A549 (cell line): Measurements from ENCODE around the gene MMP3.

ENCODE experiments used
- CBX8 ChIP-seq: fragments of 200-600 bp; sonication (generic); IDR thresholded peaks from 2 replicates; pipeline ENCODE4 v1.6.1; 2016
- CEBPB ChIP-seq, 2 experiments: fragments of >200 bp in 1 of 2; sonication (Bioruptor Twin) in 1 of 2; formaldehyde crosslinking in 1 of 2; IDR thresholded peaks; 2 replicates each; pipeline ENCODE4 v1.6.1; 2012 to 2016
- EP300 ChIP-seq, 2 experiments: fragments of >200 bp; sonication (Bioruptor Twin); formaldehyde crosslinking; IDR thresholded peaks; 2 replicates in 1 of 2; 3 replicates in 1 of 2; pipeline ENCODE4 v1.6.1; 2016 to 2017
- FOSL2 ChIP-seq, 2 experiments: fragments of 450-650 bp in 1 of 2; fragments of >200 bp in 1 of 2; sonication (Bioruptor Twin) in 1 of 2; formaldehyde crosslinking; IDR thresholded peaks; 2 replicates each; pipeline versions ENCODE4 v1.5.0 to v1.6.1; 2016 to 2020; ENCODE audit warnings: mild to moderate bottlenecking in 1 of 2, moderate library complexity in 1 of 2
- ZC3H11A ChIP-seq: fragments of 450-650 bp; IDR thresholded peaks from 2 replicates; pipeline ENCODE4 v1.6.1; 2014; ENCODE audit warnings: antibody characterized with exemption, mild to moderate bottlenecking
- TF ChIP-seq, protein P1 (sequence below): fragments of >200 bp; sonication (Bioruptor Twin); formaldehyde crosslinking; IDR thresholded peaks from 3 replicates; pipeline ENCODE4 v1.5.1; 2016

DNA sequence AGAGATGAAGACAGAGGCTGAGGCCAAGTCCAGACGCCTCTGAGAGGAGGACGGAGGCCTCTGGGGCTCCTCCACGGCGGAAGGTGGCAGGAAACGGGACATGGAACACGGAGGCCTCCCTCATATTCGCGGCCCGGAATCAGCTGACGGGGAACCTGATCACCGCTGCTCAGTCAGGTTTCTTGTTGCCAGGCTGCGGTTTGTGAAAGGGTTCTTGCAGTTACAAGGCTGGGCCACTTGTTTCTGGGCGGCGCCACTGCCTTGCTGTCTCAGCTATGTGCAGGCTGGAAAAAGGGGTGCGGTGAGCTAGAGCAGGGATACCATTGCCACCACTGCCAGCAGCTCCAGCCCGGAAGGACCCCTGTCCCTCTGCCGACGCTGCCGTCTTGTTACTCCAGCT, 35.5 kb downstream of the MMP3 start:
- TF ChIP-seq, protein P1, sequence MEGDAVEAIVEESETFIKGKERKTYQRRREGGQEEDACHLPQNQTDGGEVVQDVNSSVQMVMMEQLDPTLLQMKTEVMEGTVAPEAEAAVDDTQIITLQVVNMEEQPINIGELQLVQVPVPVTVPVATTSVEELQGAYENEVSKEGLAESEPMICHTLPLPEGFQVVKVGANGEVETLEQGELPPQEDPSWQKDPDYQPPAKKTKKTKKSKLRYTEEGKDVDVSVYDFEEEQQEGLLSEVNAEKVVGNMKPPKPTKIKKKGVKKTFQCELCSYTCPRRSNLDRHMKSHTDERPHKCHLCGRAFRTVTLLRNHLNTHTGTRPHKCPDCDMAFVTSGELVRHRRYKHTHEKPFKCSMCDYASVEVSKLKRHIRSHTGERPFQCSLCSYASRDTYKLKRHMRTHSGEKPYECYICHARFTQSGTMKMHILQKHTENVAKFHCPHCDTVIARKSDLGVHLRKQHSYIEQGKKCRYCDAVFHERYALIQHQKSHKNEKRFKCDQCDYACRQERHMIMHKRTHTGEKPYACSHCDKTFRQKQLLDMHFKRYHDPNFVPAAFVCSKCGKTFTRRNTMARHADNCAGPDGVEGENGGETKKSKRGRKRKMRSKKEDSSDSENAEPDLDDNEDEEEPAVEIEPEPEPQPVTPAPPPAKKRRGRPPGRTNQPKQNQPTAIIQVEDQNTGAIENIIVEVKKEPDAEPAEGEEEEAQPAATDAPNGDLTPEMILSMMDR = peak; percentile 47
- TF ChIP-seq CBX8 (no peak), EP300 (IDR thresholded peaks at IDR 0.05) (no peak), FOSL2 (IDR thresholded peaks at IDR 0.05) (no peak), FOSL2 (CRISPR knock-in tag; IDR thresholded peaks at IDR 0.05) (no peak), CEBPB (IDR thresholded peaks at IDR 0.05) (no peak), ZC3H11A (no peak)
